ENCODE data around the gene FARP1. TPM values are rescaled to one million over a fixed set of nuclear protein-coding genes. Genes with fewer than 3 reads are reported as not detected.

The FARP1 gene
- total RNA-seq, 2 experiments from 2014 or later = not detected

GRCh38 chr13:98397861-98398260 is 255.0 kb downstream of the FARP1 start:
- Histone ChIP-seq H3K79me2 (ENCODE audit: insufficient read depth, low read depth, low read length) (no peaks in the 10 kb centered on the region), H3K9me2 (ENCODE audit: insufficient read depth, low read length) (no peaks in the 10 kb centered on the region), H3K9me3 (ENCODE audit: low read length) (no peaks in the 10 kb centered on the region), H3K4me1 (ENCODE audit: insufficient read depth, low read length, poor library complexity, severe bottlenecking) (no peaks in the 10 kb centered on the region), H3K4me3 (ENCODE audit: low read depth, low read length, poor library complexity, severe bottlenecking) (no peak overlapping the region), H4K20me1 (ENCODE audit: insufficient read depth, low read length) (no peaks in the 10 kb centered on the region), H3K36me3 (ENCODE audit: insufficient read depth, low read length) (no peaks in the 10 kb centered on the region), H3K4me2 (ENCODE audit: low read length) (no peak overlapping the region), H2AFZ (ENCODE audit: low read length) (no peak overlapping the region), H3K27ac (ENCODE audit: low read depth, low read length, poor library complexity, severe bottlenecking) (no peak overlapping the region)
- ChIA-PET CTCF (ENCODE audit: unreplicated experiment) (no interaction called here), POLR2A (interaction anchor here (0.6 kb wide), 2 partner anchors 8 to 83 kb away, joined by 3 to 6 read pairs; no protein-coding TSS in a partner anchor)
- no TSS peak for BruUV-seq (replicated peaks)
- DNase-seq (ENCODE audit: low spot score) = no peak
- intact Hi-C loops (cut with micrococcal nuclease; ENCODE audit: unreplicated experiment) = no loop called here
- no peak for TF ChIP-seq EZH2phosphoT487 (IDR thresholded peaks at IDR 0.05; ENCODE audit: borderline replicate concordance, low read depth, low read length)
- TF ChIP-seq, protein P1, sequence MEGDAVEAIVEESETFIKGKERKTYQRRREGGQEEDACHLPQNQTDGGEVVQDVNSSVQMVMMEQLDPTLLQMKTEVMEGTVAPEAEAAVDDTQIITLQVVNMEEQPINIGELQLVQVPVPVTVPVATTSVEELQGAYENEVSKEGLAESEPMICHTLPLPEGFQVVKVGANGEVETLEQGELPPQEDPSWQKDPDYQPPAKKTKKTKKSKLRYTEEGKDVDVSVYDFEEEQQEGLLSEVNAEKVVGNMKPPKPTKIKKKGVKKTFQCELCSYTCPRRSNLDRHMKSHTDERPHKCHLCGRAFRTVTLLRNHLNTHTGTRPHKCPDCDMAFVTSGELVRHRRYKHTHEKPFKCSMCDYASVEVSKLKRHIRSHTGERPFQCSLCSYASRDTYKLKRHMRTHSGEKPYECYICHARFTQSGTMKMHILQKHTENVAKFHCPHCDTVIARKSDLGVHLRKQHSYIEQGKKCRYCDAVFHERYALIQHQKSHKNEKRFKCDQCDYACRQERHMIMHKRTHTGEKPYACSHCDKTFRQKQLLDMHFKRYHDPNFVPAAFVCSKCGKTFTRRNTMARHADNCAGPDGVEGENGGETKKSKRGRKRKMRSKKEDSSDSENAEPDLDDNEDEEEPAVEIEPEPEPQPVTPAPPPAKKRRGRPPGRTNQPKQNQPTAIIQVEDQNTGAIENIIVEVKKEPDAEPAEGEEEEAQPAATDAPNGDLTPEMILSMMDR (conservative IDR thresholded peaks at IDR 0.05; ENCODE audit: low read length) = no peak

DNA sequence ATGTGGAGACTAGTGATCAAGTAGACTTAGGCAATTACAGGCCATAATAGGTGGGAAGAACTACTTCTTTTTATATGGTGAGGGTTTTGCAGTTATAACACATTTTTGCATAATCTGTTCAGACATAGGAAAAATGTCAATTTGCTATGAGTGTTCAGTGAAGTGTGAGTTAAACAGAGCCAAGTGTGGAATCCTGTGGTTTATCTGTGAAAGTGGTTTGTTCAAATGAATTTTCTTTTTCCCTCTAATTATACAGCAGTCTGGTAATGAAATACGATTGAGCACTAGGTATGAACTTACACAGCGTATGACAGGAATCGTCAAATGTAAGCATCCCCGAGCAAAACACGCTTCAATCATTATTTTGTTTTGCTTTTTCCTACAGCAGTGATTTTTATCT is 255.7 kb downstream of the FARP1 start:
- TF ChIP-seq, protein P1 (conservative IDR thresholded peaks at IDR 0.05; ENCODE audit: low read length) = no peak
- no peak for TF ChIP-seq EZH2phosphoT487 (IDR thresholded peaks at IDR 0.05; ENCODE audit: borderline replicate concordance, low read depth, low read length)
- Histone ChIP-seq H2AFZ (ENCODE audit: low read length) (no peak overlapping the region), H3K4me3 (ENCODE audit: low read depth, low read length, poor library complexity, severe bottlenecking) (no peak overlapping the region), H3K27ac (ENCODE audit: low read depth, low read length, poor library complexity, severe bottlenecking) (no peak overlapping the region), H3K9me2 (ENCODE audit: insufficient read depth, low read length) (no peaks in the 10 kb centered on the region), H3K79me2 (ENCODE audit: insufficient read depth, low read depth, low read length) (no peaks in the 10 kb centered on the region), H3K4me1 (ENCODE audit: insufficient read depth, low read length, poor library complexity, severe bottlenecking) (no peaks in the 10 kb centered on the region), H4K20me1 (ENCODE audit: insufficient read depth, low read length) (no peaks in the 10 kb centered on the region), H3K9me3 (ENCODE audit: low read length) (no peaks in the 10 kb centered on the region), H3K4me2 (ENCODE audit: low read length) (no peak overlapping the region), H3K36me3 (ENCODE audit: insufficient read depth, low read length) (no peaks in the 10 kb centered on the region)
- ChIA-PET CTCF (ENCODE audit: unreplicated experiment) (no interaction called here), POLR2A (no interaction called here)
- no TSS peak for BruUV-seq (replicated peaks)
- intact Hi-C loops (cut with micrococcal nuclease; ENCODE audit: unreplicated experiment) = no loop called here
- DNase-seq (ENCODE audit: low spot score) = no peak

DNA sequence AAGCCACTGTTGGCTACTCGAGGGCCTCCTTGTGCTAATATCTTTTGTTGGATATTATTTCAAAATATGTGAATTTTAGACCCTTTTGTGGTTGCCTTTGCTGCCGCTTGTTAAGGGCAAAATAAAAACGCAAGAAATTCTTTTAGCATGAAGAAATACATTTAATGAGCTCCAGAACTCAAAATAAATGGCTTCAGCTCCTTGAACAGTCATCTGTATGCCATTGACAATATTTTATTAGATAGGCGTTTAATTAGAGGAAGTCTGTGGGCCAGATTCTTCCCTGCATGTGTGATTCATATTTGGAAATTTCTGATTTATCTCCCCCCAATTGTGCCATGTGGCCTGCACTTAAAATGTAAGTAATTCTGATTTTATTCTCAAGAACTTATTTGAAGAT is 256.9 kb downstream of the FARP1 start:
- no peaks in the 10 kb centered on the region for H3K4me1 ChIP-seq (ENCODE audit: insufficient read depth, low read length, poor library complexity, severe bottlenecking)
- intact Hi-C loops (cut with micrococcal nuclease; ENCODE audit: unreplicated experiment) = no loop called here
- no peak overlapping the region for H3K27ac ChIP-seq (ENCODE audit: low read depth, low read length, poor library complexity, severe bottlenecking)
- H3K9me3 ChIP-seq (ENCODE audit: low read length) = no peaks in the 10 kb centered on the region
- no peak for TF ChIP-seq EZH2phosphoT487 (IDR thresholded peaks at IDR 0.05; ENCODE audit: borderline replicate concordance, low read depth, low read length)
- TF ChIP-seq, protein P1 (conservative IDR thresholded peaks at IDR 0.05; ENCODE audit: low read length) = no peak
- no peaks in the 10 kb centered on the region for H3K79me2 ChIP-seq (ENCODE audit: insufficient read depth, low read depth, low read length)
- DNase-seq (ENCODE audit: low spot score) = no peak
- no peaks in the 10 kb centered on the region for H4K20me1 ChIP-seq (ENCODE audit: insufficient read depth, low read length)
- CTCF ChIA-PET (ENCODE audit: unreplicated experiment) = no interaction called here
- no peak overlapping the region for H3K4me3 ChIP-seq (ENCODE audit: low read depth, low read length, poor library complexity, severe bottlenecking)
- BruUV-seq (replicated peaks) = no TSS peak
- H3K4me2 ChIP-seq (ENCODE audit: low read length) = no peak overlapping the region
- POLR2A ChIA-PET = interaction anchor here (0.5 to 0.8 kb wide), 2 partner anchors 419 to 910 kb away, joined by 3 to 5 read pairs; no protein-coding TSS in a partner anchor
- H2AFZ ChIP-seq (ENCODE audit: low read length) = no peak overlapping the region
- H3K9me2 ChIP-seq (ENCODE audit: insufficient read depth, low read length) = no peaks in the 10 kb centered on the region
- no peaks in the 10 kb centered on the region for H3K36me3 ChIP-seq (ENCODE audit: insufficient read depth, low read length)
